Measurements from ENCODE around the gene PIGM. TPM values are rescaled to one million over a fixed set of nuclear protein-coding genes. Genes with fewer than 3 reads are reported as not detected.
A peak's percentile ranks its signal among the peaks of the same experiment; 100 is the strongest.

PIGM gene
- total RNA-seq: 3.5 TPM

DNA sequence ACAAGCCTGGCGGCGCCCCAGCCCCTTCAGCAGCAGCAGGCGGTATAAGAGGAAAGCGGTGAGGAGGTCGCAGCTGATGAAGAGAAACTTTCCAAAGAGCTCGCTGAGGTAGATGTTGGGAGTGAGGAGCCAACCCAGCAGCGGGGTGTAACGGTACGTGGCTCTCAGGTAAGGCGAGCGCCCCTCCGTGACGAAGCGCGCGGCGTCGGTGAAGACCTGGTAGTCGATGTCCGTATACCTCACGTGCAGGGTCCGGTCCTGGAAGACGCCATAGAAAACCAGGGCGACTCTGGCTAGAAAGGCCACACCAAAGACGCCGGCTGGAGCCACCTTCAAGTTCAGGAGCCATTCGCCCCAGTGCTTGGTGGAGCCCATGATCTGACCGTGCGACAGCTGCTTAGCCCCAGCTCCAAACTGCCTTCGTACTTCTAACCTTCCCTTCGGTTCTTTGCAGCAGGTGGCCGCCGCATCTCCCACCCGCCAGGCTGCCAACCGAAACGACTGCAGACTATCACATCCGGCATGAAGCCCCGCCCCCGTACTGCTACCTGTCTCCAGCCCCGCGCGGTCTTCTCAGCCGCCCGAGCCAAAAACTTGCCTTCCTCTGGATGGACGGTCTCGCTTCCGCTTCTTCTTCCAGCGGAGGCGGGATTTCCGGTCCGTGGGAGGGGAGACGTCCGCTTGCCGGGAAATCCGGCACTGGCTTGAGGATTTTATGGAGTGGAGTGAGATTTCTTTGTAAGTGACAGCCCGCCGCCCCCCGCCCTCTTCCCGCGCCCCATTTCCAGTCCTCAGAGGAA, at the start of gene PIGM:
Gene PIGM, minus strand, starts transcription at position 626 of the 800 bp plus-strand sequence. Its CDS starts 251 bp downstream, at position 375.
- peak; percentile 91 for DNase-seq

DNA sequence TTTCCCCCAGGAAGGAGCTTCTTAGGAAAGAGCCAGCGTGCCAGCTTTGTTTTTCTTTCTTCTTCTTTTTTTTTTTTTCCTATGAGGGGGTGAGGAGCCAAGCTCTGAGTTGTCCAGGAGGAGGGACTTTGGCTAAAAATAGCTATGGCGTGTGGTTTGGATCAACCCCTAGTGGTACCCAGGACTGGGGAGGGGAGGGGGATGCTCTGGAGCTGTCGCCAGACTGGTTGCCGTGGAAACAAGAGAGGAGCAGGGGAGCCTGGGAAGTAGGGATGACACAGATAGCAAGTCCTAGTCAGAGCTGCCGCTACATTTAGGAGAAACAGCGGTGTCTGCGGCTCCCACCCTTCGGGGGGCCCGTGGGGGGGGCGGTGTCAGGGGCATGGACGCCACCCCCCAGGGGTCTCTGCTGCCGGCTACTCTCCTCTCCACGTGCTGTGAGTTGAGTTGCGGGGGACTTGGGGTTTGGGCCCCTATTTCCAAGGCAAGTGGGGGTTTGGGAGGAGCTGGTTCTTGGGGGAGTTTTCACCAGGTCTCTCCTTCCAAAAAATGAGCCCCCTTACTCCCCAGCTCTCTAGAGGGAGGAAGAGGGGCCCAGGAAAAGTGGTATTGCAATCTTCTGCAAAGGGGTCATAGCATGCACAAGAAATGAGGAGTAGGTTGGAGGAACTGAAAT, 49.6 kb upstream of the PIGM start, which contains the start of gene KCNJ9:
Gene KCNJ9, plus strand, starts transcription at position 278 of the 676 bp plus-strand sequence. CDS start 2,493 bp downstream, outside the sequence.
- no peak for DNase-seq

GRCh38 chr1:160080381-160081100, 48.8 kb upstream of the PIGM start:
- no peak for DNase-seq

DNA sequence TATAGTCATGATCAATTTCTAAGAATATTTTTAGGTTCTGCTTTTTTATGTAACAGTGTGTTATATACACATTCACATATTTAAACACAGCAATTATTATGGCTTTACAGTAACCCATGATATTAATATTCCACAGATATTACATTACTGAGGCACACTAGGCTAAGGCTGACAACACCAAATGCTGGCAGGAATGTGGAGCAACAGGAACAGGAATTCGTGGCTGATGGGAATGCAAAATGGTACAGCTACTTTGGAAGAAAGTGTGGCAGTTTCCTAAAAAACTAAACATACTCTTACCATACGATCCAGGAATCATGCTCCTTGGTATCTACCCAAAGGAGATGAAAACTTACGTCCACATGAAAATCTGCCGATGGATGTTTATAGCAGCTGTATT, 47.7 kb upstream of the PIGM start:
- no peak for DNase-seq

DNA sequence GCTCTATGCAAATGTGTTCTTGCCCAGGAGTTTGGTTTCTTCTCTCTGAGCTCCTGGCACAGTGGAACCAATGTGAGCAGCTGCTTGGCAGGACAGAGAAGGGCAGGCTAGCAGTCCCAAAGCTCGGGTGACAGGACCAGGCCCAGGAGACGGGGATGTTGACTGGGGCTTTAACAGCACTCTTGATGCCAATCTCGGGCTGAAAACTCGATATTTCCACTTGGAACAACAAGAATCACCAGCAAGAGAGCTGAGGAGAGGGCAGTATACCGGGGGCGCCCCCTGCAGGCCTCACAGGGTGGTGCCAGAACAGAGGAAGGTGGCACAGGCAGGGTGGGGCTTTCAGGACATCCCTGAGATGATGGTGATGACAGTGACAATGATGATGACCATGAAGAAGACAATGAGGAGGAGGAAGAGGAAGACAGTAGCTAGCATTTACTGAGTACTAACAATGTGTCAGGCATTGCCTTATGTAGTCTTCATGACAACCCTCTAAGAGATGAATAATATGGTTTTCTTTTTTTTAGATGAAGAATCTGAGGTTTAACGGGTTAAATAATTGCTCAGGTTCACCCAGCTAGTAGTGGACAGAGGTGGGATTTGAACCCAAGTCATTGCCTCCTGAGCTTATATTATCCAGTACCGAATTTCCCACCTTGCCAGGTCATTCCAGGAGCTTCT, 46.9 kb upstream of the PIGM start:
- no peak for DNase-seq

DNA sequence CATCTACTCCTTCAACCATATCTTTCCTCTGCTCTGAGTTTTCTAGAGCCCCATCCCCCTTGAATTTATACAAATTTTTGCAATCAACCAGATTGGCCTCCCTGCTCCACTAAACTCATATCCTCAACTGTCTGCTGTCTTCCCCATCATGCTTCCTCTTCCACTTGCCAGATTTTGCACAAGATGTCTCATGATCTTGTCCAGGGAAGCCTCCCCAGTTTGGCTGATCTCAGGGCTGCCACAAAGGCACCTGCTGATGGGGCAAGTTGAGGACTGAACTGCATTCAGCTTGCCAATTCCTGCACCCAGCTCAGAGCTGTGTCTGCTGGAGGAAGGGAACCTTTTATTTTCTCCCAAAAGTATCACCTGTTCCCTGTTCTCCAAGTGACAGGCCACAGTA, 45.7 kb upstream of the PIGM start:
- no peak for DNase-seq

DNA sequence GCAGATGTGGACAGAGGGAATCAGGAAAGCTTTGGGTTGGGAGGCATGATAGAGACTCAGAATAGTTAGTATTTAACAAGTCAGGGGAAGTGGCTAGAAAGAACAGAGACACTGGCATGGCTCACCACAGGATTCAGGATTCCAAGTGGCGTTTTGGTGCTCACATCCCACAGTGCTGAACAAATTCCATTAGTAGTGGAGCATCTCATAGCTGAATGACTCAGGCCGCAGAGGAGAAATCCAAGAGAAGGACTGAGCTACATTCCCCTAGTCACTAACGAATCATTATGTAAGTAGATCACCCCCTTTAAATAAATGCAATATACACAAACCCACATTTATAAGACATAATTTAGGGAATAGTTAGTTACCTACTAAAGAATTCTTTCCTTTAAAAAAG, 44.5 kb upstream of the PIGM start:
- DNase-seq: no peak

DNA sequence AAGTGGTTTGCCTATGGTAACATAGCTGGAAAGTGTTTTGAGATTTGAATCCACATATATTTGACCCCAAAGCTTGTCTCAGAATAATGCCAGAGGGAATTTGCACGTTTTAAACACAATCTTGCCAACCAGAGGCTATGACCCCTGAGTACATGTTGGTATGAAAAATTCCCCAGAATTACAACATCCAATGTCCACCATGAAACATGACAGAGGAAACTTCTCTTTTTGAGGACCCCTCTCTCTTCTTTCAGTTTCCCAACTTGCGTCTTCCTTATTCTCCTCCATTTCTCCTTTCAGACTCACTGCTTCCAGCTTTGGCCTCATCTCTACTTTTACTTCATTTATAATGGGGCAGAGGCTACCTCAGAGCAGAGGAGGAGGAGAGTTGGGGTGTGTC, 44.0 kb upstream of the PIGM start:
- DNase-seq: no peak

- no peak for DNase-seq
Measured at GRCh38 chr1:160074865-160075264, 43.1 kb upstream of the PIGM start.

DNA sequence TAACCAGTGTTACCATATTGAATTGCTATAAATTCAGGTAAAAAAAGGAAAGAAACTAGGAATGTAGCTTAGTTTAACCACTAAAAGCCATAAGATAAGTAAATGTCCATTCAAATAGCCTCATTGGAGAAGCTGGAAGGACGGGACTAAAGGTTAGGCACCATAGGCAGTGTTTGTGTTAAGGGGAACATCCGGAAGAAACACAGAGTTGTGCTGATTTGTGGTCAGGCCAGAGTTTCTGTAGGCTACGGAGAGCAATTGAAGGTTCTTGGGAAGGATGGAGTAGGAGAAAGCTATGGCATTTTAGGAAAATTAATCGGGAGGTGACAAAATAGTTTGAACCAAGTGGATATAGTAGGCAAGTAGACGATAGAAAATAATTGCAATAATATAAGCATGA, 39.5 kb upstream of the PIGM start:
- no peak for DNase-seq

DNA sequence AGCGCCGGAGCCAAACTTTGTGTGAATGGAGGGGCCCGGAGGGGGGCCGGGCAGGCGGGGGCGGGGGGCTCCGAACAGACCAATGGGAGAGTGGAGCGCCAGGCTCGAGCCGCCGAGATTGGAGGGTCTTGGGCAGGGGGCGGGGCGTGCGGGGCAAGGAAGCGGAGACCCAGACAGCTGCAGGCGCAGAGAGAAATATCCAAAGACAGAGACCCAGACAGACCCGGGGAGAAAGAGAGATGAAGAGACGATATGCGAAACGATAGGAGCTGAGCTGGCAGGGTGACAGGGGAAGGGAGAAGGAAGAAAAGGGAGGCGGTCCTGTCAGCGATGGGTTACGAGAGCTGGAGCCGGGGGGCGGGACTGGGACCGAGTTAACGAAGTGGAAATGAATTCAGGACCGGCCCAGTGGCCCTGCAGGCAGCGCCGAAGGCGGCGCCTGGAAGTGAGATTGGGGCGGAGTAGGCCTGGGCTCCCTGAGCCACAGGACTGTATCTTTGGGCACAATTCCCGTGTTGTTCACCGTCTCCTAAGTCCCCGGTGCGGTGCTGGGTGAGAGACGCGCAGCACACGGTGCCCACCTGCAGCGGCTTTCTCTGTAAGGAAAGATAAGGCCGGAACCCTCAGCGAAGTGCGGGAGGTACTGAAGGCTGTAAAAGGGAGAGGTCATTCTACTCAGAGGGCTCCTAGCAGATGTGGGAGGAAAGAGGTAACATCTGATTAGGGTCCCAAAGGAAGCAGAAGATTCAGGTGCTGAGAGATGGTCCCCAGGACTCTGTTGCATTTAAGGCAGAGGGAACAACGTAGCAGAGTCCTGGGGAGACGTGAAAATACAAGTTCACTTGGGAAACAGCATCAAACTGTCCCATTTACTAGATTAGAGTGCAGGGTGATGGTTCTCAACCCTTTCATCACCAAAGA, 38.7 kb upstream of the PIGM start:
- peak; percentile 50 for DNase-seq

DNA sequence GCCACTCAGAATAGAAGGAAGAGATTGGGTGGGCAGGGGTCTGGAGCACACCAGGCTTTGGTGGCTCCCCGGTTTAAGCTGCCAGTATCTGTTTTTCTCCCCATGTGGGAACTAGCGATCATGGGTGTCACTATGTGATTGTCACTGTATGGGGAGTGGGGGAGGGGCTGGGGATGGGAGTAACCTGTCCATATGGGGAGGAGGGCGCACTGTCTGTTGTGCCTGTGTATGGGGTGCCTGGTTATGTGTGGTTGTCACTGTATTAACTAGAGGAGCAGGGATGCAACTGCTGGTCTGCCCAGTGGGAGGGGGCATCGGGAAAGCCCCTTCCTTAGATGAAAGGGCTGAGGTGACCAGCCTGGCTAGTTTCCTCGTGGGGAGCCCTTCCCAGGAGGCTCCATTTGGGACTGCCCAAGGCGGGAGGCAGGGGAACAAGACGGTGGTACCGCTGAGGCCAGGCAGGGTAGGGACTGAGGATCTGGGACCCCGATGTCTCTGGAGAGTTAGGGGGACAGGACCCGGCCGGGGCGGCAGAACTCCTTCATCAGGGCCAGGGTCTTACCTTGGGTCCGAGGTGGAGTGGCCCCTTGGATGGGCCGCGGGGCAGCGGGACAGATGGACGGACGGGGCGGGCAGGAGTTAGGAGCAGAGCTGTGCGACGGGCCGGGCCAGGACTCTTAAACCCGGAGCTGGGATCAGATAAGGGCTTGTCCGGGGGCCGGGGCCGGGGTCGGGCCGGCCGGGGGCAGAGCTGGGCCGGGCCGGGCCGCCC, 37.9 kb upstream of the PIGM start, which contains the start of gene KCNJ10:
Gene KCNJ10, minus strand, starts transcription at position 701 of the 772 bp plus-strand sequence. CDS start 27,628 bp downstream, outside the sequence.
- DNase-seq: no peak

- DNase-seq: no peak
Measured at GRCh38 chr1:160068225-160068624, 36.4 kb upstream of the PIGM start.

GRCh38 chr1:160066829-160067745, 35.3 kb upstream of the PIGM start:
- no peak for DNase-seq

GRCh38 chr1:160064746-160065145, 33.0 kb upstream of the PIGM start:
- DNase-seq: no peak

DNA sequence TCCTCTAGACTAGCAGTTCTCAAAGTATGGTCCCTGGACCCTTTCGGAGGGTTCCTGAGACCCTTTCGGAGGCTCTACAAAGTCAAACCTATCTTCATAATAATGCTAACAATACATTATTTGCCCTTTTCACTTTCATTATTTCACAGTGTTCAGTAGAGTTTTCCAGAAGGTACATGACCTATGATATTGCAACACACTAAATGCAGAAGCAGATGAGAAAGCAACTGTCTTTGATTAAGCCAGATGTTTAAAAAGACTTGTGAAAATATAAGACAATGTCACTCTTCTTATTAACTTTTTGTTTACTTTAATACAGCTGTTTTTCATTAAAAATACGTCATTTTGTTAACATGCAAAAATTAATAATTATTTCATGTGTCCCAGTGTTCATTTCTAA, 32.4 kb upstream of the PIGM start:
- peak; percentile 68 for DNase-seq

DNA sequence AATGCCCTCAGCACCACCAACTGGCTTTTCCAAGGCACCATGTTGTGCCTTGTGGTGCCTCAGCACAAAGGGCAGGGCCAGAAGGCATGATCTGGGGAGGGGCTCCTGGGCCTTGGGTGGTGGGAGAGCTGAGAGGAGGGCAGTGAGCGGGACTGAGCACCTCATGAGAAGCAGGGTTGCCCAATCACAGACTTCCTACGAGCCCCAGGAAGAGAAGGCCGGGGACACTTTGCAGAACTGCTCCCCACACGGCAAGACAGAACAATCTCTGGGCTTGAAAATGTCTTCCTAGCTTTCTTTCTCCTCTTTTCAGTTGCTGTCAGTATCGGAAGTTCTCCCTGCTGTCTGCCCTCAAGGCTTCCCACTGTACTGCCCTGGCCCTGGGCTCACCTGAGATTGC, 31.4 kb upstream of the PIGM start:
- no peak for DNase-seq

GRCh38 chr1:160062230-160062532, 30.4 kb upstream of the PIGM start:
- DNase-seq: no peak
